ENCODE results near the gene BCAP29. TPM values are rescaled to one million over a fixed set of nuclear protein-coding genes. Genes with fewer than 3 reads are reported as not detected.

Gene BCAP29
- total and polyA plus RNA-seq, 2 of the 8 experiments (the other 6 are each of a cell fraction or from before 2014, with no cell fraction given), result 6.8 to 18.1 TPM

GRCh38 chr7:107591421-107591820, 11.4 kb downstream of the BCAP29 start (continued):
- TF ChIP-seq ATF2 (IDR thresholded peaks at IDR 0.05; ENCODE audit: low read length) (no peak), SP2 (IDR thresholded peaks at IDR 0.05; ENCODE audit: low read length) (no peak)

Measured in H1 (cell line).